Neural progenitor cell (in vitro differentiated cells): ENCODE measurements around the gene GANC.

Experiments
- CTCF ChIP-seq: fragments of 200-600 bp; sonication (generic); IDR thresholded peaks from 2 replicates; pipeline ENCODE4 v1.5.1; 2017; ENCODE audit warnings: antibody characterized with exemption, mild to moderate bottlenecking
- EZH2 ChIP-seq: fragments of 200-600 bp; sonication (generic); IDR thresholded peaks from 2 replicates; pipeline ENCODE4 v1.6.1; 2017; ENCODE audit warnings: antibody characterized with exemption, mild to moderate bottlenecking, moderate library complexity

GRCh38 chr15:42332331-42332730, 59.3 kb downstream of the GANC start:
- TF ChIP-seq CTCF (no peak), EZH2 (no peak)
